Prostate gland (tissue), 2 donors: Measurements from ENCODE around the gene ARID4B.
"Not testable (repeated sequence)": the region's sequence is repeated elsewhere in the genome, so short reads cannot be mapped to it uniquely, and the experiment has no call there.

Experiments
- POLR2A ChIP-seq: fragments of 450-650 bp; IDR thresholded peaks from one replicate; pipeline ENCODE4 v1.6.1; 2016; ENCODE audit warnings: antibody characterized with exemption, mild to moderate bottlenecking
- POLR2AphosphoS5 ChIP-seq: sonication (generic); formaldehyde crosslinking; IDR thresholded peaks from one replicate; pipeline ENCODE4 v1.6.1; 2017; ENCODE audit warnings: antibody characterized with exemption
- TF ChIP-seq, protein P1 (sequence below), 4 experiments: fragments of 200-600 bp in 2 of 4; fragments of 450-650 bp in 2 of 4; sonication (generic) in 2 of 4; IDR thresholded peaks; 1 replicate in 3 of 4; 2 replicates in 1 of 4; pipeline ENCODE4 v1.5.1; 2016 to 2019; ENCODE audit warnings: antibody characterized with exemption in 4 of 4, mild to moderate bottlenecking in 2 of 4, moderate library complexity in 2 of 4

DNA sequence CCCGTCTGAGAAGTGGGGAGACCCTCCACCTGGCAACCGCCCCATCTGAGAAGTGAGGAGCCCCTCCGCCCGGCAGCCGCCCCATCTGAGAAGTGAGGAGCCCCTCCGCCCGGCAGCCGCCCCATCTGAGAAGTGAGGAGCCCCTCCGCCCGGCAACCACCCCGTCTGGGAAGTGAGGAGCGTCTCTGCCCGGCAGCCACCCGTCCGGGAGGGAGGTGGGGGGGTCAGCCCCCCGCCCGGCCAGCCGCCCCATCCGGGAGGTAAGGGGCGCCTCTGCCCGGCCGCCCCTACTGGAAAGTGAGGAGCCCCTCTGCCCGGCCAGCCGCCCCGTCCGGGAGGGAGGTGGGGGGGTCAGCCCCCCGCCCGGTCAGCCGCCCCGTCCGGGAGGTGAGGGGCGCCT is 18.8 kb downstream of the ARID4B start:
- TF ChIP-seq POLR2A, POLR2AphosphoS5: not testable (repeated sequence)
- TF ChIP-seq, protein P1, sequence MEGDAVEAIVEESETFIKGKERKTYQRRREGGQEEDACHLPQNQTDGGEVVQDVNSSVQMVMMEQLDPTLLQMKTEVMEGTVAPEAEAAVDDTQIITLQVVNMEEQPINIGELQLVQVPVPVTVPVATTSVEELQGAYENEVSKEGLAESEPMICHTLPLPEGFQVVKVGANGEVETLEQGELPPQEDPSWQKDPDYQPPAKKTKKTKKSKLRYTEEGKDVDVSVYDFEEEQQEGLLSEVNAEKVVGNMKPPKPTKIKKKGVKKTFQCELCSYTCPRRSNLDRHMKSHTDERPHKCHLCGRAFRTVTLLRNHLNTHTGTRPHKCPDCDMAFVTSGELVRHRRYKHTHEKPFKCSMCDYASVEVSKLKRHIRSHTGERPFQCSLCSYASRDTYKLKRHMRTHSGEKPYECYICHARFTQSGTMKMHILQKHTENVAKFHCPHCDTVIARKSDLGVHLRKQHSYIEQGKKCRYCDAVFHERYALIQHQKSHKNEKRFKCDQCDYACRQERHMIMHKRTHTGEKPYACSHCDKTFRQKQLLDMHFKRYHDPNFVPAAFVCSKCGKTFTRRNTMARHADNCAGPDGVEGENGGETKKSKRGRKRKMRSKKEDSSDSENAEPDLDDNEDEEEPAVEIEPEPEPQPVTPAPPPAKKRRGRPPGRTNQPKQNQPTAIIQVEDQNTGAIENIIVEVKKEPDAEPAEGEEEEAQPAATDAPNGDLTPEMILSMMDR (IDR thresholded peaks at IDR 0.05), result not testable (repeated sequence)
